Coronary artery (tissue), 2 donors: ENCODE results near the gene DEUP1.

Experiments used
- DNase-seq: peaks from one replicate; pipeline ENCODE4 v3.0.0-alpha.2; 2017; ENCODE audit warnings: low spot score
- H3K27ac ChIP-seq, 2 donors: fragments of 200-600 bp; sonication (generic); one replicate each; pipeline ENCODE4 v1.5.1; 2016 to 2019
- H3K4me3 ChIP-seq: fragments of 200-600 bp; sonication (generic); 2 replicates; pipeline ENCODE4 v1.5.1; 2016; ENCODE audit warnings: mild to moderate bottlenecking, moderate library complexity
- CTCF ChIP-seq: fragments of 200-600 bp; sonication (generic); IDR thresholded peaks from one replicate; pipeline ENCODE4 v1.5.1; 2019; ENCODE audit warnings: antibody characterized with exemption

DEUP1 gene

GRCh38 chr11:93322207-93322606 is 8.3 kb upstream of the DEUP1 start:
- no peak for DNase-seq

GRCh38 chr11:93323747-93324146 is 6.8 kb upstream of the DEUP1 start:
- H3K4me3 ChIP-seq, result no peak overlapping the region
- DNase-seq, result no peak
- H3K27ac ChIP-seq, result no peak overlapping the region
- no peak for TF ChIP-seq CTCF

More at GRCh38 chr11:93322207-93322606, 8.3 kb upstream of the DEUP1 start:
- no peak for TF ChIP-seq CTCF
- H3K27ac ChIP-seq, result no peak overlapping the region
- no peak overlapping the region for H3K4me3 ChIP-seq

- TF ChIP-seq CTCF, result no peak
- Histone ChIP-seq H3K27ac (no peak overlapping the region), H3K4me3 (no peak overlapping the region)
- no peak for DNase-seq
Observed at GRCh38 chr11:93324500-93324899, 6.0 kb upstream of the DEUP1 start.

- no peak for TF ChIP-seq CTCF
- Histone ChIP-seq H3K4me3 (no peak overlapping the region), H3K27ac (no peak overlapping the region)
- DNase-seq, result no peak
Observed at GRCh38 chr11:93326681-93327080, 3.9 kb upstream of the DEUP1 start.

GRCh38 chr11:93329936-93330445 is 551 bp upstream of the DEUP1 start:
- DNase-seq, result no peak
- TF ChIP-seq CTCF, result no peak
- Histone ChIP-seq H3K27ac (no peak overlapping the region), H3K4me3 (peak overlapping the region; percentile 68)

GRCh38 chr11:93340223-93340622 is 9.7 kb downstream of the DEUP1 start:
- TF ChIP-seq CTCF, result no peak
- no peak for DNase-seq
- Histone ChIP-seq H3K27ac (no peak overlapping the region), H3K4me3 (no peak overlapping the region)

GRCh38 chr11:93344855-93345333 is 14.4 kb downstream of the DEUP1 start:
- Histone ChIP-seq H3K27ac (no peak overlapping the region), H3K4me3 (no peak overlapping the region)
- no peak for DNase-seq
- TF ChIP-seq CTCF, result no peak
